ENCODE results near the gene SLC25A46. TPM values are rescaled to one million over a fixed set of nuclear protein-coding genes. Genes with fewer than 3 reads are reported as not detected.
A peak's percentile ranks its signal among the peaks of the same experiment; 100 is the strongest.
"Not testable (repeated sequence)": the region's sequence is repeated elsewhere in the genome, so short reads cannot be mapped to it uniquely, and the experiment has no call there.

The SLC25A46 gene
- 10 to 100 TPM; 39.2 to 41.4 TPM for total RNA-seq

DNA sequence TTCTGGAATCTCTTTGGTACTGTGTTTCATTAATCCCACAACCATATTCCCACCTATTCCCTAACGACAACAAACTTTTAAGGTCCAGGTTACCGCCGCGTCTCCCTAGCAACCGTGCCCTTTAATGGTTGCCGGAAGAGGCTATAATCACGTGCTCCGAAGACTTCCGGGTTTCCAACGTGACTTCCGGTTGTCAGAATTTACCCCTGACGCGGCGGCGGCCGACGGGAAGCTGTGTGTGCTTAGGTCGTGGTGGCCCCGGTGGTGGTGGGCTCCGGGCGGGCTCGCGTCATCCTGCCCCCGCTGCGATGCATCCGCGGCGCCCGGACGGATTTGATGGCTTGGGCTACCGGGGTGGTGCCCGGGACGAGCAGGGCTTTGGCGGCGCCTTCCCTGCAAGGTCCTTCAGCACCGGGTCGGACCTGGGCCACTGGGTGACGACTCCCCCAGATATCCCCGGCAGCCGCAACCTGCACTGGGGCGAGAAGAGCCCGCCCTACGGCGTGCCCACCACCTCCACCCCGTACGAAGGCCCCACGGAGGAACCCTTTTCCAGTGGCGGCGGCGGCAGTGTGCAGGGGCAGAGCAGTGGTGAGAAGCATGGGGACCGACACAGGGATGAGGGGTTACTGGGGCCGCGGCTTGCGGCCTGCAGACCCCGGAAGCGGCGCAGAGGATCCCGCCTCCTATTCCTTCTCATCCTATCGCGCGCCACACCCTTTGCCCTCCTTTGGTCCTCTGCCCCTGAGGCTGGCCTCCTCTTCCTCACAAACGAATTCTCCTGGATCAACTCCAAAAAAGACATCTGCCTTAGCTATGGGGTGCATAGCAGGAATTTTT lies at the start of gene SLC25A46:
Gene SLC25A46, plus strand, starts transcription at position 196 of the 840 bp plus-strand sequence. Its CDS starts 113 bp downstream, at position 309.
- Mint-ChIP-seq H3K27me3 (peaks cover 11% of the 10 kb centered on the region), H3K4me3 (peak within 1 kb of the TSS; percentile 96), H3K4me1 (peaks cover 40% of the 10 kb centered on the region), H3K9me3 (no peaks in the 10 kb centered on the region), H3K36me3 (ENCODE audit: low read depth) (peaks cover 5% of the 10 kb centered on the region), H3K27ac (peak within 1 kb of the TSS; percentile 95)
- POLR2A ChIA-PET = interaction anchor here (0.5 kb wide), 1 partner anchor 65 kb away, joined by 3 read pairs; no protein-coding TSS in a partner anchor
- CTCF ChIA-PET = interaction anchor here (1.1 to 1.4 kb wide), 4 partner anchors 9 to 23 kb away, joined by 3 to 4 read pairs (median 3); partner anchors contain the start of gene TMEM232
- DNase-seq = peak; percentile 92

GRCh38 chr5:110690587-110690986 lies 48.2 kb upstream of the SLC25A46 start:
- CTCF ChIA-PET = interaction anchor here (1.0 kb wide), 1 partner anchor 12 kb away, joined by 3 read pairs; no protein-coding TSS in a partner anchor
- H3K4me1 Mint-ChIP-seq = peaks cover 16% of the 10 kb centered on the region
- POLR2A ChIA-PET; H3K27ac Mint-ChIP-seq; H3K9me3 Mint-ChIP-seq; H3K36me3 Mint-ChIP-seq (ENCODE audit: low read depth); H3K4me3 Mint-ChIP-seq; H3K27me3 Mint-ChIP-seq; DNase-seq: not testable (repeated sequence)

- H3K36me3 Mint-ChIP-seq (ENCODE audit: low read depth); H3K4me1 Mint-ChIP-seq; H3K9me3 Mint-ChIP-seq: not testable (repeated sequence)
These were observed 46.1 kb upstream of the SLC25A46 start for GRCh38 chr5:110692669-110693068.

DNA sequence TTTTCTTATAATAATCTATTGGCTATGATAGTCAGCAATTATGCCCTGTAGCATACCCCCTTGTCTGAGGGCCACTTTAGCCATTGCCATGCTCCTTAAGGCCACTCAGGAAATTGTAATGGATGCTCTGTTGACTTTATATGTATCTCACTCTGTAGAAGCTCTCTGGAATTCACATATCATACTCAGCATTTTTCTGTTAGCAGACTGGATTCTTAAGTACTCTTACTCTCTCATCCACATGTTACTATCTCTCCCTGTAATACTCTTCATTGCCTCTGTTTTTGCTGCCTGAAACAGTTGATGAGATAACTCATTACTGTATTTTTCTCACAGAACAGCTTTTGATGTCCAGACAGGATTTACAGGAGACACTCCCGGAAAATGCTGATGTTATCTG lies 36.5 kb upstream of the SLC25A46 start:
- Mint-ChIP-seq H3K4me1 (no peaks in the 10 kb centered on the region), H3K9me3 (no peaks in the 10 kb centered on the region), H3K36me3 (ENCODE audit: low read depth) (no peaks in the 10 kb centered on the region), H3K4me3 (no peak overlapping the region), H3K27ac (no peak overlapping the region), H3K27me3 (peaks cover 5% of the 10 kb centered on the region)
- ChIA-PET CTCF (interaction anchor here (0.7 kb wide), 1 partner anchor 12 kb away, joined by 3 read pairs; no protein-coding TSS in a partner anchor), POLR2A (no interaction called here)
- no peak for DNase-seq

More at GRCh38 chr5:110692669-110693068, 46.1 kb upstream of the SLC25A46 start:
- H3K27me3 Mint-ChIP-seq, H3K4me3 Mint-ChIP-seq, DNase-seq, CTCF ChIA-PET, POLR2A ChIA-PET, H3K27ac Mint-ChIP-seq: not testable (repeated sequence)

- Mint-ChIP-seq H3K36me3 (ENCODE audit: low read depth) (no peaks in the 10 kb centered on the region), H3K4me1 (no peaks in the 10 kb centered on the region), H3K27me3 (peaks cover 5% of the 10 kb centered on the region), H3K27ac (no peak overlapping the region), H3K4me3 (no peak overlapping the region), H3K9me3 (no peaks in the 10 kb centered on the region)
- no peak for DNase-seq
- ChIA-PET CTCF (interaction anchor here (0.6 kb wide), 1 partner anchor 1393 kb away, joined by 3 read pairs; no protein-coding TSS in a partner anchor), POLR2A (no interaction called here)
These were observed 36.1 kb upstream of the SLC25A46 start for GRCh38 chr5:110702704-110703103.

- Mint-ChIP-seq H3K9me3 (no peaks in the 10 kb centered on the region), H3K27ac (no peak overlapping the region), H3K4me3 (no peak overlapping the region), H3K36me3 (ENCODE audit: low read depth) (no peaks in the 10 kb centered on the region), H3K27me3 (peaks cover 5% of the 10 kb centered on the region), H3K4me1 (no peaks in the 10 kb centered on the region)
- DNase-seq = no peak
- CTCF ChIA-PET = interaction anchor here (0.6 kb wide), 1 partner anchor 1392 kb away, joined by 3 read pairs; no protein-coding TSS in a partner anchor
- POLR2A ChIA-PET = no interaction called here
These were observed 35.3 kb upstream of the SLC25A46 start for GRCh38 chr5:110703481-110703880.

DNA sequence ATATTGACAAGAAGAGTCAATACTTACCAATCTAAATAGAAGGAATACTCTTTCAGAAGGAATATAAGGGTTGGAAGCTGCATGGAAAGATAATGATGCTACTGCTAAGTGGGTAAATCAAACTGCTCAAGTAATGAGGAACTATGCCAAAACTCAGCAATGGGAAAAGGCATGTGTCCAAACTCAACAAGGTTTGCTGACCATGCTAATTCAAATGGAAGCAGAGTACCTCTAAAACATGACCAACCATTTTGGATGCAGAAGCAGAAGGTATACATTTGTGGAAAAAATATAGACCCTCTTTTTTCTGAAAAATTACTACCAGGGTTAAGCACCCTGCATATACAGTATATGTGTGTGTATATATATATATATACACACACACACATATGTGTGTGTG lies 33.5 kb upstream of the SLC25A46 start:
- H3K36me3 Mint-ChIP-seq (ENCODE audit: low read depth) = no peaks in the 10 kb centered on the region
- no peaks in the 10 kb centered on the region for H3K4me1 Mint-ChIP-seq
- CTCF ChIA-PET = no interaction called here
- no peak for DNase-seq
- POLR2A ChIA-PET = no interaction called here
- peaks cover 11% of the 10 kb centered on the region for H3K27me3 Mint-ChIP-seq
- H3K4me3 Mint-ChIP-seq = no peak overlapping the region
- H3K27ac Mint-ChIP-seq = no peak overlapping the region
- no peaks in the 10 kb centered on the region for H3K9me3 Mint-ChIP-seq

DNA sequence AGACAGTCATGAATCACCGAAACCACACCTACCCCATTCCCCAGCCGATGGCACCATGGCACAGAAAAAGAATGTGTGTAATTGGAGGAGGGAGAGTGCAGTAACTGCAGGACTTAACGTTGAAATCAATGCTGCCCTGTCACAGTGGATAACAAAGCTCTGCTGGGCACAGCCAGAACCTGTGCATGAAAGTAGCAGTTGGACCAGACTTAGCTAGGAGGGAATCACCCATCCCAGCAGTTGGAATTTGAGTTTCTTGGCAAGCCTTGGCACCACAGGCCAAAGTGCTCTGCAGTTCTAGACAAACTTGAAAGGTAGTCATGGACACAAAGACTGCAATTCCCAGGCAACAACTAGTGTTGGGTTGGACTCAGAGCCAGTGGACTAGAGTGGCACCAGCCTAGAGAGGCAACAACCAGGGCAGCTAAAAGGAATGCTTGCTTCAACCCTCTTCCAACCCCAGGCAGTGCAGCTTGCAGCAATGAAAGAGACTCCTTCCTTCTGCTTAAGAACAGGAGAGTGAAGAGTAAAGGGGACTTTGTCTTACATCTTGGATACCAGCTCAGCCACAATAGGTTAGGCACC lies 31.5 kb upstream of the SLC25A46 start:
- Mint-ChIP-seq H3K4me3 (no peak overlapping the region), H3K36me3 (ENCODE audit: low read depth) (no peaks in the 10 kb centered on the region), H3K9me3 (no peaks in the 10 kb centered on the region), H3K27ac (no peak overlapping the region), H3K27me3 (peaks cover 13% of the 10 kb centered on the region), H3K4me1 (no peaks in the 10 kb centered on the region)
- ChIA-PET CTCF (no interaction called here), POLR2A (no interaction called here)
- no peak for DNase-seq

- Mint-ChIP-seq H3K27ac (no peak overlapping the region), H3K9me3 (no peaks in the 10 kb centered on the region), H3K36me3 (ENCODE audit: low read depth) (no peaks in the 10 kb centered on the region), H3K4me3 (no peak overlapping the region), H3K27me3 (peaks cover 9% of the 10 kb centered on the region), H3K4me1 (no peaks in the 10 kb centered on the region)
- DNase-seq = no peak
- CTCF ChIA-PET = interaction anchor here (1.0 kb wide), 1 partner anchor 21 kb away, joined by 3 read pairs; no protein-coding TSS in a partner anchor
- POLR2A ChIA-PET = no interaction called here
These were observed 22.3 kb upstream of the SLC25A46 start for GRCh38 chr5:110716247-110717245.

- H3K36me3 Mint-ChIP-seq (ENCODE audit: low read depth) = no peaks in the 10 kb centered on the region
- ChIA-PET CTCF (no interaction called here), POLR2A (no interaction called here)
- H3K4me3 Mint-ChIP-seq = no peak overlapping the region
- no peaks in the 10 kb centered on the region for H3K9me3 Mint-ChIP-seq
- no peak overlapping the region for H3K27ac Mint-ChIP-seq
- peaks cover 9% of the 10 kb centered on the region for H3K27me3 Mint-ChIP-seq
- no peaks in the 10 kb centered on the region for H3K4me1 Mint-ChIP-seq
- no peak for DNase-seq
These were observed 20.5 kb upstream of the SLC25A46 start for GRCh38 chr5:110718311-110718710.

DNA sequence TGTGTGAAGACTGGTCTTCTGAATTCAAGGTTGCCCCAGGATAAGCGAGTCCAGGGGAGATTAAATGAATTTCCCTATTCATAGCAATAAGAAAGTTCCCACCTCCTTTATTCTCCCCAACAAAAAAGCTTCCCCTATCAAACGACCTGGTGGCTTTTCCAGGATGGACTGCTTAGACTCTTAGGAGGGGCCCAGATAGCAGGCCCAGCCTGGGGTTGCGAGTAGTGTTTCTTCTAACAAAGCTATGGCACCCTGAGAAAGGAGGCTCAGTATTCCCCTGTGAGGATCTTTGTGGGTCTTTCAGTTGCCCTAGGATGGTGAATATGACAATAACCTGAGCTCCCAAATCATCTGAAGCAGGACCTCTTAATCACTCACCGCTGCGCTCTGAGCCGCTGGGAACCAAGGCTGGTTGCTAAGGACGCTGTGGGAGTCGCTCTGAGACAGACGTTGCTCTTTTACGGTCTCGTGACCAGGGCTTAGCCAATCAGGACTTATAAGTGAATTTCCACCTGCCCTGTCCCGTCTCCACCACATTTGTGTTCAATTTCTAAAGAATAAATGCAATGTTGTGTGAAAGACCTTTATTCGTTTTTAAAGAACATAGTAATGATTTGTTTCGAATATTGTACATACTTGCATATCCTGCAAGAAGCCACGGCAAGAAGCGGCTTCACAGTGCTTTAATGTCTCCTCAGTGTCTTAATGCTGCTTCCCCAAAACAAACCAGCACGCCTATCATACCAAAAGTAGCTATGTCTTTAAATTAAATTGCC lies 12.4 kb upstream of the SLC25A46 start, which contains the start of gene TMEM232:
Gene TMEM232, minus strand, starts transcription at position 423 of the 776 bp plus-strand sequence. CDS start 59,319 bp downstream, outside the sequence.
- H3K4me3 Mint-ChIP-seq = peak within 1 kb of the TSS; percentile 76
- H3K36me3 Mint-ChIP-seq (ENCODE audit: low read depth) = no peaks in the 10 kb centered on the region
- H3K27ac Mint-ChIP-seq = peak within 1 kb of the TSS; percentile 74
- peaks cover 5% of the 10 kb centered on the region for H3K4me1 Mint-ChIP-seq
- H3K27me3 Mint-ChIP-seq = no peaks in the 10 kb centered on the region
- ChIA-PET CTCF (interaction anchor here (1.0 kb wide), 1 partner anchor 13 kb away, joined by 3 read pairs; the partner anchor contains the start of gene SLC25A46), POLR2A (no interaction called here)
- peak; percentile 81 for DNase-seq
- no peaks in the 10 kb centered on the region for H3K9me3 Mint-ChIP-seq

GRCh38 chr5:110727025-110727314 lies 11.8 kb upstream of the SLC25A46 start:
- Mint-ChIP-seq H3K27me3 (no peaks in the 10 kb centered on the region), H3K36me3 (ENCODE audit: low read depth) (no peaks in the 10 kb centered on the region), H3K9me3 (no peaks in the 10 kb centered on the region), H3K4me1 (peaks cover 5% of the 10 kb centered on the region), H3K4me3 (peak overlapping the region; percentile 76), H3K27ac (peak overlapping the region; percentile 74)
- POLR2A ChIA-PET = no interaction called here
- CTCF ChIA-PET = interaction anchor here (1.0 kb wide), 1 partner anchor 12 kb away, joined by 3 read pairs; the partner anchor contains the start of gene SLC25A46
- no peak for DNase-seq

All from activated CD4-positive, alpha-beta T cell treated with anti-CD3 and anti-CD28 coated beads, Interleukin-2, amount 10 ng/mL, durations not matched to agents 7 days and 5 days (primary cell).